G401 (cell line): ENCODE data around the gene ANKMY2. TPM values are rescaled to one million over a fixed set of nuclear protein-coding genes. Genes with fewer than 3 reads are reported as not detected.

Source experiments
- DNase-seq: peaks from one replicate; pipeline ENCODE4 v3.0.0-alpha.2; 2015; ENCODE audit warnings: low spot score
- in situ Hi-C: cut with HindIII; loops from 2 replicates; pipeline ENCODE4 v1.10.0; 2016; ENCODE audit warnings: low sequenced_read_pairs, mixed read lengths
- total RNA-seq: library from RNA; depleted of rRNA; stranded (reverse); fragments of >200 nt; shearing (Covaris generic); gene quantifications from 2 replicates; pipeline ENCODE4 v1.2.3, GENCODE V29; 2014

ANKMY2 gene
- total RNA-seq, 1 experiment from 2014 or later, result 20.5 TPM

DNA sequence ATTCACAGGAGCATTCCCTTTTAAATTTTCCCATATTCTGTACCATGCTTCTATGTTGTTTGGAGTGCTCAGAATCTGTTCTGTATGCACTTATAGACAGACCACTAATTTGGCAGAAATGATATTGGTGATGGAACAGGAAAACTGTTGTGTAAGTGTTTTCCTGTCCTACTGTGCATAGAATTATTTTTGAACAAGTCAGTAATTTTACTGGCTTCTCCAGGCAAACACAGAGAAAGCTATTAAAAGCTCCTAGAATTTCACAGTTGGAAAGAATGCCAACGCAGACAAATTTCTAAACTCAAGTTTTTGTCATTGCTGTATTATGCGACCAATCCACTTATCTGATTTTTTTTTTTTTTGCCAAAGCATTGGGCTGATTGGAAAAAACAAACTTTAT, 55.7 kb downstream of the ANKMY2 start:
- DNase-seq, result no peak
- in situ Hi-C loops, result no loop called here

DNA sequence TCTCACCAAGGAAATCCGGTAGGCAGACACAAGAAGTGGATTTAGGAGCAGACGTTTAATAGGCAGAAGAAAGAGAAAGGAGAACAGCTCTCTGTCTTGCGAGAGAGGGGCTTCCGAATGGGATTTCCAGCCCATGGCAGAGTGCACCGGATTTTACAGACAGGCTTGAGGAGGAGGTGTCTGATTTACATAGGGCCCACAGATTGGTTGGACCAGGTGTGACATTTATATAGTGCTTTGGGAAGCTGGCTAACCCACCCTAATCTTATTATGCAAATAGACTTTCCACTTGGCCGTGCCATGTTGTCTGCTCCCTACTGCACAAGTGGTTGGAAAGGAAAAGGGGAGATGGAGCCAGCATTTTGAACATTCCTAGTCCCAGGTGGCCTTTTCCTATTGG, 57.8 kb downstream of the ANKMY2 start:
- DNase-seq, result peak; percentile 77
- in situ Hi-C loops, result no loop called here

DNA sequence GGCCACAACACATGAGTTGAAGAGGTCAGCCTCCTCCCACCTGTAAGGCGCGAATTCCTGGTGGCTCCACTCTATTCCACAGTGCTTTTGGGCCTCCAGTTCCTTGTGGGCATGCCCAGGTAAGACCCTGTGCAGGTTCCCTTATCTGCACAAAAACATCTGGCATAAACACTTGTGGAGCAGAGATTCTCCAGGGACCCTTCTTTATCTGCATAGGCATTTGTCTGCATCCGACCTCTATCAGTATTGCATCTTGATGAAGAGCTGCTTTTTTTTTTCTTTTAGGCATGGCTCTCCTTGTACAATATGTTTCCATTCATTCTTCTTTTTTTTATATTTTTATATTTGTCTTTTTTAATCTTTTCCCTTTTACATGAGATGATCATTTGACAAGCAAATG, 58.4 kb downstream of the ANKMY2 start:
- in situ Hi-C loops, result no loop called here

DNA sequence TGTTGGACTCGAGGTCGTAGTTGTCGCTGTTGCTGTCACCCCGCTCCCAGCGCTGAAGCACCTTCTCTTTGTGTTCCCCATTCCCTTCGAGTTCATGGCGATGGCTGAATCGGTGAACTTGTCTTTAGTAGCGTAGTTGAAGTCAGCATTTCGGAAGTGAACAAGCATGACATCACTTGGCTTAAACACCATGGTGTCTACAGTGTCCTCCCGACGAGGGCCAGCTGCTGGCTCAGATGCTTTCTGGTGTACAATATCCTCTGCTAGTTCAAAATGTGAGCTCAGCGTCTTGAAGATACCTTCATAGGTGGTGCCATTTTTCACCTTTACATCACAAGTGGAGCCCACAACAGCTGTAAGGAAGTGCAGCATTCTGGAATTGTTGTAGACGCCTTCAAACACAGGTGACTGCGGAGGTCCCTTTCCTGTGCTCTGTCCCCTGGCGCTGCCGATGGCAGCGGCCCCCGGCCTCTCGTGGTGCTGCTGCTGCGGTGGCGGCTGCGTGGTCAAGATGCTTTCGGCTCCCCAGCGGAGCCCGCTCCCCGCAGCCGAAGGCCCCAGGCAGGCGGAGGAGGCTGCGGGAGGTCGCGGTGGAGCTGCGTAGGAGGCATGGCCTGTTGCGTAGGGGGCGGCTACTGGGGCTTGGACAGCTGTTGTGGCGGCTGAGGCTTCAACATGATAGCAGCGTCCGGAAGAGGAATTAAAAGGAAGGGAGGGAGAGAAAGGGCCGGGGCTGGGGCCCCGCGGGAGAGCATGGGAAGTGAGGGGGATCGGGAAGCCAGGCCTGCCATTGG, 59.3 kb downstream of the ANKMY2 start:
- in situ Hi-C loops, result no loop called here
- DNase-seq, result no peak

More for the DNA sequence above, 58.4 kb downstream of the ANKMY2 start:
- DNase-seq, result no peak

DNA sequence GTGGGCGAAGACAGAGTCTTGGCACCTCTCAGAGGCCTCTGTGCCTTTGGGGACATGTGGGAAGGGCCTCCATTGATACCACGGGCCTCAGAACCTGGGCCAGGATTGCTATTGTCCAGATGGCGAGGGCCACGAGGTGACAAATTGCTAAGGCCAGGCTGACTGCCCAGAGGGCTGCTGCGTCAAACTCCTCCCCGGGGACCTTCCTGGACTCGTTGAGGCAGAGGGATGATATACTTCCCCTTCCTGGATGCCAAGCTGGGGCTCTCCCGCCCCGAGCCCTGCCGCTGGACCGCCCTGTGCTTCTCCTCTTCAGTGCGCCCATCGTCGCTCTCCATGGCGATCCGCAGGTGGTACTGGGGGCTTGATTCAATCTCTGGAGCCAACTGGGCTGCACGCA, 60.0 kb downstream of the ANKMY2 start:
- DNase-seq, result no peak
- in situ Hi-C loops, result no loop called here

DNA sequence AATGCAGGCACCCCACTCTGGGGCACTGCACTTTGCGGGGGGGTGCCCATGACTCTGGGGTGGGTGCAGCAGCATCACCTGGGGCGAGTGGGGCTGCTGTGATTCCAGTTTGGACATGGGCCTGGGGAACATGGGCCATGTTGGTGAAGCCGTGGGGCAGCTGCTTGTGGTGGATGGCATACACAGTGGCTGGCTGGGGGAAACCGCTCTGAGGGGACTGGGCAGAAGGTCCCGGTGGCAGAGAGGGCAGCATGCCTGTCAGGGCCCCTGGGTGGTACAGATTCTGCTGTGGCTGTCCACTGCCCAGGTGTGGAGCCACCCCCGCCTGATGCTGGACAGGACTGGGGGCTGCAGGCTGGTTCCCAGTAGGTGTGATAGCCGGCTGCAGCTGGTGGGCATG, 61.7 kb downstream of the ANKMY2 start:
- no peak for DNase-seq
- in situ Hi-C loops, result no loop called here

DNA sequence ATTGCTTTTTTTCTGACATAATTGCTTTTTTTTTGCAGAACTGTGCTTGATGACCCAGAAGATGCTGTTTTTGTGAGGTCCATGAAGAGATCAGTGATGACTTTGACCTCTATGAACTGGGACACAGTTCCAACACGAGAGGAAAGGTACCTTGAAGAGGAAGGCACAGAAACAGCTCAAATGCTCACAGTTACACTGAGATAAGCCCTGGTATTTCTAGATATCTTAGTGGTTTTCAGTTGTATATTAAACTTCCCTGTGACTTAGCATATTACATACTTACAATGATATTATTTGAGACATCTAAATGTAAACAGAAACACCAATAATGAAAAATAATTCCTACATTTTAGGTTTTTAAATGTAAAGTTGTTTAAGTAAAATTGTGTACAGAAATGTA, 64.3 kb downstream of the ANKMY2 start:
- in situ Hi-C loops, result no loop called here
- DNase-seq, result no peak

DNA sequence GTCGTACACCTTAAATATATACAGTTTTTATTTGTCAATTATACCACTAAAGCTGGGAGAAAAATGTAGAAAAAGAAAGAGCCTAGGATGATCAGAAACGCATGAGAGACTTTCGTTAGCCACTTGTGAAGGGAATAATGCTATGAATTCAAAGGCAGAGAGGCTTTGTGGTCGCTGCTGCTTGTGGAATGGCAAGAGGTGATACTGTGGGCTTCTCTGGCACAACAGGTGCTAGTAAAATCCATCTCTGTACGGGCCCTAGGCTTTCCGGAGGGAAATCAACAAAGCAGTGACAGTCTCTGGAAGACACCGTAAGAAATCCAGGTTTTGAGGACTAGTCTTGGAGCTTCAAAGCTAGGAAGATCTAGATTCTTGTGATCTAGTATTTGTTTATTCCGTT, 66.3 kb downstream of the ANKMY2 start:
- no peak for DNase-seq
- in situ Hi-C loops, result no loop called here

DNA sequence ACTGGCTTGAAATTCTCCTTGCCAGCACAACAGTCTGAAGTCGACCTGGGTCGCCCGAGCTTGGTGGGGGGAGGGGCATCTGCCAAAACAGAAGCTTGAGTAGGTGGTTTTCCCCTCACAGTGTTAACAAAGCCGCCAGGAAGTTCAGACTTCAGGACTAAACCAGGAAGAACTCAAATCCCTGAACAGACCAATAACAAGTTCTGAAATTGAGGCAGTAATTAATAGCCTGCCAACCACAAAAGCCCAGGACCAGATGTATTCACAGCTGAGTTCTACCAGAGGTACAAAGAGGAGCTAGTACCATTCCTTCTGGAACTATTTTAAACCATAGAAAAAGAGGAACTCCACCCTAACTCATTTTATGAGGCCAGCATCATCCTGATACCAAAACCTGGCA, 73.6 kb downstream of the ANKMY2 start:
- in situ Hi-C loops, result no loop called here
- DNase-seq, result no peak

DNA sequence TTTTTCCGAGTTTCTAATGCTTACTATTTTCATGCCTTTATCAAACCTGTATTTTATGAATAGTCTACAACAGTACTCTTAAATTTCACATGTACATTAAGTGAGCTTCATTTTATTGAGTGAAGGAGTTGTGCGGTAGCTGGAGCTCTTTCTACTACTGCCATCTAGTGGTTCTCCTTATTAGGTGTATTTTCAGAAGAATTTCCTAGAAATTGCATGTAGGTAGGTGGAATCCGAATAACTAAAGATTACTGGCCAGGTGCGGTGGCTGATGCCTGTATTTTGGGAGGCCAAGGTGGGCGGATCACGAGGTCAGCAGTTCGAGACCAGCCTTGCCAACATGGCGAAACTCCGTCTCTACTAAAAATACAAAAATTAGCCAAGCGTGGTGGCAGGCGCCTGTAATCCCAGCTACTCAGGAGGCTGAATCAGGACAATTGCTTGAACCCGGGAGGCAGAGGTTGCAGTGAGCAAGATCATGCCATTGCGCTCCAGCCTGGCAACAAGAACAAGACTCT, 80.6 kb downstream of the ANKMY2 start:
- in situ Hi-C loops, result no loop called here
- peak; percentile 59 for DNase-seq

DNA sequence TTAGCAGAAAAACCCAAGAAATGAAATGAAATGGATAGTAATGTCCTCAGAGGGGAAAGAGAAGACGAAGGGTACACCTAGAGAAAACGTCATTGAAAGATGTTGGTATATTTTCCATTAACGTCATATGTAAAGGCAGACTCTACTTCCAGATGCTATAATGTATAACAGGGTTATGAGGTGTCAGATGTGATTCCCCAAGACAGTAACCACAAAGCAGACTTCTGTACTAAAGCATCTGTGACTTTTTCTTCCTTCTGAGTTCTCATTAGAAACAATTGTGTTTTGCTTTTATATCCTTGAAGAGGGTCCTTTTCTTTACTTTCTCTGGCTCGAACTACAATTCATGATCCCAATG, 81.6 kb downstream of the ANKMY2 start:
- in situ Hi-C loops, result no loop called here
- no peak for DNase-seq

DNA sequence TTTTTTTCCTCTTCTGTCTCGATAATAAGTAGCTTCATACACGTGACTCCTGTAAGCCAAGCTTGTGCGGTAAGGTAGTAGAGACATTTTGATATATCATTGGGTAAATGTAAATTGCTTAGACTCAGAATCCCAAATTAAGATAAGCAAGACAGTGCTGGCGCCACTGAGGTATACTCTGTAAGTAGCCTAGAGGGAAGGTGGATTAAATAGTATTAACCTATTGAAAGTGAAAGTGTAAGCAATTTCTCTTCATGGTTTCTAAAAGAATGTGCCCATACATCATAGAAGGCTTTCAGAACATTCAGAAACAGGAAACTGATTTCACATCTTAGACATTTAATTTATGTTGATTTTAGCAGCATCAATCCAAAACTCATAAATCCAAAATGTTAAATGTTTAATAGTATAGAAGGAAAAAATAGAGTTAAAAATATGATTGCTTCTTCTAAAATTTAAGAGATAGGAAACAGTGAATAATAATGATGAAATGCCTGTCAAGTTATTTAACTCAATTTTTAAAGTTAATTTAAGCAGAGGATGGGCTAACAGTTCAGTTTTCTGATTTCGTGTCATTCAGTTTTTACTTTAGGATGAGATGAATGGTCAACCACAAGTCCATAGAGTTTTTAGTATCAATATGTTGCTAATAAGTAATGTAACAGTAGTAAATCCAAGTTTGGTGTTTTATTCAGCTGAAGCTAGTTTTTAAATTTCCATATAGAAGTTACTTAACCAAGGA, 82.1 kb downstream of the ANKMY2 start:
- DNase-seq, result no peak
- in situ Hi-C loops, result no loop called here

DNA sequence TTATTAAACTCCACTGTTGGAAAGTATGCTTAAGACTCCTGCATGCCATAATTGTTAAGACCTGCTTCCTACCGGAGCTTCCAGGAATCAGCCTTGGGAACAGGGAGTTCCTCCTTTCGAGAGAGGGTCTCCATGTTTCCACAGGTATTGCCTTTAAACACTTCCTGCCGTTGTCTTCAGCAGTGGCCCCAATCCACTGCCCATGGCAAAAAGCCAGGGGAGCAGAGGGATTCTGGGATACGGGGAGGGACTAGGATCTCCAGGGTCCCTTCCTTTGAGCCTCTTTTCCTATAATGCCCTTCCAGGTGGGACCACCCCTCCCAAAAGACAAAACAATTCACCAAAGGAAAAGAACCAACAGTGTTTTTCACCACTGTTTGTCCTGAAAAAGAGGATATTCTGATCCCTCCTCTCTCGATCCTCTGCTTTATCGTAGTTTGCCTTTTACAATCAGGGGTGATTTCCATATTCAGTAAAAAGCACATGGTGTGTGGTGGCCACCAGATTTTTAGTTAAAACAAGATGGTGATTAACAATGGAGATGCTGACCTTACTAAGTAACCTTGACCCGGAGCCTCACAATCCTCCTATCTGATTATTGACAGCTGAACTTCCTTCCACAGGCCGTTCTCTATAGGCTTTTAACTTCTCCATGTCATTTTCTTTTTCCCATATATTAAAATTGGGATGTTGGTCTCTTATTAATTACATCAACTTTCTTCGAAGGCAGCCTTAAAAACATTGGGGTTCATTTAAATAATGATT, 82.9 kb downstream of the ANKMY2 start:
- in situ Hi-C loops, result no loop called here
- DNase-seq, result no peak

DNA sequence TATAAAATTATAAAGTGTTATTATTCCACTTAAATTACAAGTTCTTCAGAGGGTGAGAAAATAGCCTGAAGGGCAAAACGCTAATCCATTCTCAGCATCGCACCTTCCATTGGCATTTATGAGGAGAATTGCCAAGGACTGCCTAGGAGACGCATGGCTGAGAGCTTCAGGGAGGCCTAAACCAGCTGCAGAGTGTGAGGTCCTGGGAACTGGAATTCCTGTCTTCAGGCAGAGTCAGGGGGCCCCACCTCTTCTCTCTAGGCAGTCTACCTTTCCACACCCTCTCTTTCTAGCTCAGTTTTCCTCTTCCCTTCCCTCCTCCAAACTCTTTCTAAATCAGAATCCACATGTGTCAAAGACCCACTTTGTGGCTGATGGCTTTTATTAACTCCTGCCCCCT, 83.6 kb downstream of the ANKMY2 start:
- DNase-seq, result no peak
- in situ Hi-C loops, result no loop called here

DNA sequence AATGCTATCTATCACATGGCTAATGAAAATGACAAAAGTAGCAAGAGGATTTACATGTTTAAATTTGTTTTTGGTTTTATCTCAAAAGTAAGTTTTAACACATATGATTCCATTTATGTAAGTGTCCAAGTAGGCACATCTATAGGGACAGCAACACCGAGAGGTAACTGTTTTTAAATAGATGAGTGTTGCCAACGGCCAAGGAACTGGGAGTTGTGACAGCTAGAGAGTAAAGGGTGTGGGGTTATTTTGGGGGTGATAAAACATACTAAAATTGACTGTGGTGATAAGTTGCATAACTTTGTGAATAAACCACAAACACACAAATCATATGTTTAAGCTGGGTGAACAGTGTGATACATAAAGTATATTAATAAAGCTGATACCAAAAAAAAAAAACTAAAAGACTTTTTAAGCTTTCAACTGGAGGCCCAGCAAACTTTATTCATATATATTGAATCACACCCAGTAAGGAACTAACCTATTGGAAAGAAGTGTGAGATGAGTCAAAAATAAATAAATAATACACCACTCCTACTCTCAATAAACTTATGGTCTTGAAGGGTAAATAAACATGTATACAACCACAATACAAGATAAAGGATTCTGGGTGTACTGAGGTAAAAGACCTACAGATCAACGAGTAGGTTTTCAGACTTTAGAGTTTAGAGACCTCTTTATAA, 85.9 kb downstream of the ANKMY2 start:
- in situ Hi-C loops, result no loop called here
- no peak for DNase-seq

DNA sequence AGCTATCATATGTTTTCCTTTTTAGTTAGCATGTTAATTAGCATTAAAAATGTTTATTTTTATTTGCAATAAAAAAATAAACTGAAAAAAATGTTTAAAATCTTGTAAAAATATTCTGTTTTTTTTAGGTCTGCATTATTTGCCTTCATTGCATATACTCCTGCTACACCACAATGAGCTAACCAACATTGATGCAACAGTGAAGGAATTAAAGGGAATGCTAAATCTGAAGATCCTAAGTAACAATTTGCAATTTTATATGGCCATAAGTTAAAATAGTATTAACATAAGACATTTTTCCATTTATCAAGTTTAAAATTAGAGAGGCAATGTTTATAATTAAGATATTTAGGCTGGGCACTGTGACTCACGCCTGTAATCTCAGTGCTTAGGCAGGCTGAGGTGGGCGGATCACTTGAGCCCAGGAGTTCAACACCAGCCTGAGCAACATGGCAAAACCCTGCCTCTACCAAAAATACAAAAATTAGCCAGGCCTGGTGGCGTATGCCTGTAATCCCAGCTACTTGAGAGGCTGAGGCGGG, 86.7 kb downstream of the ANKMY2 start:
- in situ Hi-C loops, result no loop called here
- DNase-seq, result no peak

DNA sequence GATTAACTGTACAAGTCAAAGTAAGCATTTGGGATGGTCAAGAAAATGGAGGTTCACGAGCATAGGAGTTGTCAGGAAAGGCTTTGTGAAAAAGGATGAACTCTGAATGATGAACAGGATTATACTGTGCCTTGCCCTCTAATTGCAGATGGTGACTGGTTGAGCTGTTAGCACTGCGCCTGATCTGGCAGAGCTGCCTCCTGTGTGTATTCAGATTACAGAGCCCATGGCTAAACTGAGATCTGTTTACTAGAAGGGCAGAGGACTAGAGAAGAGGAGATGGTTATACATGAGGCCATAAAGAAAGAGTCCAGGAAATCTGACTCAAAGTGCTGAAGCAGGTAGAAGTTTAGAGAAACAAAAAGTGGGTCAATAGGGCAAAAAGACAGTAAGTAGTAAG, 89.2 kb downstream of the ANKMY2 start:
- in situ Hi-C loops, result no loop called here

DNA sequence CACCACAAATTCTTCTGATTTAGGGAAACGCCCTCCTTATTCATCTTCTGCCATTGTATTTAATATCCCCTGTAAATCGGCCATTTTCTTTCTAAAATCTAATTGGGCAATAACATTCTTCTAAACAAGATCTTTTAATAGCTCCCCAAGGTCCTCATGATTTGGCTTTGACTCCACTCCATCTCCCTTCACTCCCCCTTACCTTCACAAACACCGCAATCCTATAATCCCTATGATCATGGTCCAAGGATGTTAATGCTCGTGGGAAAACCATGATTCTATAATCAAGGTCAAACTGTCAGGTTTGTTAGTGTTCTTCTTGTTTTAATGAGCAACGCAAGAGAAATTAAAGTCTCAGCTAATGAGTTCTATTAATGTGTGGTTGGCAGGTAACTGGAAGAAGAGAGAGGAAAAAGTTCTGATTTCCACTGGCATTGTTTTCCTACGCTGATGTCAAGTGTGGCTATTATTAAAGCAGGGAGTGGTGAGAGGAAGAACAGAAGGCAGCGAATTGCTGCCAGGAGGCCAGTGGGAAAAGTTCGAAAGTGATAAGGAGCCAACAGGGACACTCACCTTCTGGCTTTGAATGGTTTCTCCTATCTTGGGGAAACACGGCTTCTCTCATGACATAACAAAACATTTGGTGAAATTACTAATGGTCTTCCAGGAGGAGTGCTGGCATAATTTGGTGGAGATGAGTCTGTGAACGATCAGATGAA, 90.9 kb downstream of the ANKMY2 start:
- peak; percentile 32 for DNase-seq
- in situ Hi-C loops, result no loop called here

More for the DNA sequence above, 89.2 kb downstream of the ANKMY2 start:
- DNase-seq, result no peak

DNA sequence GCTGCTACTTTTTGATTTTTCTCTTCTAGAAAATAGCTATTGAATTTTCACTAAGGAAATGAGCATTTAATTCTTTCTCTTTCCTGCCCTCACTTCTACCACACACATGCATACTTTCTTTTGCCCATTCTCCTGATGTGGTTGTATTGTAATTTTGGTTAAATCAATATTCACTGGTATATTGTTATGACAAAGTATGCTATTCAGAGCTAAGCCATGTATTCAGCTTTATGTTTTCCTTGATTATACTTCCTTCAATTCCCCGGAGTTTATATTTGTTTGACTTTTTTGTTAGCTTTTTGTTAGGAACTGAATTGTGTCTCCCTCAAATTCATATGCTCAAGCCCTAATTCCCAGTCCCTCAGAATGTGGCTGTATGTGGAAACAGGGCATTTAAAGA, 94.9 kb downstream of the ANKMY2 start:
- in situ Hi-C loops, result no loop called here
- DNase-seq, result no peak
